Ammon's horn (tissue), 1 donor: ENCODE measurements around the gene H2BK1.

Source experiments
- DNase-seq: peaks from one replicate; pipeline ENCODE4 v3.0.0-alpha.2; 2016; ENCODE audit warnings: low spot score

The H2BK1 gene

DNA sequence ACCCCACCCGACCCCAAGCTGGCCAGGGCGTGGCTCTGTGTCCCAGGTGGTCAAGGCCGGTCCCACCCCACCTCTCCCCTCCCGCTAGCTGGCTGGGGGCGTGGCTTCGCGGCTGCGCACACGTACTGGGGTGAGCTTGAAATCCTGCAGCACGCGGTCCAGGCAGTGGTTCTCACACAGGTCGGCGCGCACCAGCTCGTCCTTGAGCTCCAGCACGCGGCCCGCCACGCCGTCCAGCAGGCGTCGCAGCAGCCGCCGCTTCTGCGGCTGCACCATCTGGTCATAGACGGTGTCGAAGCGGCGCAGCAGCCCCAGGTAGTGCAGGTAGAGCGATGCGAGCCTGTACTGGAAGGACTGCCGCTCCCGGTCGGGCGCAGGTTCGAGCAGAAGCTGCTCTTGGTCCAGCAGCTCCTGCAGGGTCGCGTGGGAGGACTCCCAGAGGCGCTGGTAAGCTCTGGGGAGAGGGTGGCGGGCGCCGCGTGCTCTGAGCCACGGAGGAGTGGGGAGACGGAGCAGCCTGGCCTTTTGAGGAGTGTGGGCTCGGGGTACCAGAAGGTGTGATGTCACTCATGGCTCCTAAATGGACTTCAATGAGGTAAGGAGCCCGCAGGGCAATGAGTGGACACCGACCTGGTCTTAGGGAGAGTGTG is 5.8 kb downstream of the H2BK1 start:
- no peak for DNase-seq

DNA sequence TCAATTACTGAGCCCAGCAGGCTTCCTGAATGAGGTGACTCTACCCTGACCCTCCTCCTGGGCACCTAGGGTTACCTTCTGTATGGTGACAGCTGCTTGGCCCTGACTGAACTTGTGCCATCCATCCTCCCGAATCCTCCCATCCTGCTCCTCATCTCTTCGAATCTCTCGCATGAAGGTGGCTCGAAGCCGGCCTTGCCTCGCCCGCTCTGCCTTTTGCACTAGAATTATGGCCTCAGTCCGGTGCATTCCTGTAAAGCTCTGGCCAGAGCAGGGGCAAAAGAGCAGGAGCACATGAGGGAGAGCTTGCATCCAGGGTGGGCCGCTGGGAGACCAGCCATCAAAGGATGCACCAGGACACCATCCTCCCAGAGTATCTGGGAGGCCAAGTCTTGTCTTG is 7.5 kb downstream of the H2BK1 start:
- DNase-seq = no peak

DNA sequence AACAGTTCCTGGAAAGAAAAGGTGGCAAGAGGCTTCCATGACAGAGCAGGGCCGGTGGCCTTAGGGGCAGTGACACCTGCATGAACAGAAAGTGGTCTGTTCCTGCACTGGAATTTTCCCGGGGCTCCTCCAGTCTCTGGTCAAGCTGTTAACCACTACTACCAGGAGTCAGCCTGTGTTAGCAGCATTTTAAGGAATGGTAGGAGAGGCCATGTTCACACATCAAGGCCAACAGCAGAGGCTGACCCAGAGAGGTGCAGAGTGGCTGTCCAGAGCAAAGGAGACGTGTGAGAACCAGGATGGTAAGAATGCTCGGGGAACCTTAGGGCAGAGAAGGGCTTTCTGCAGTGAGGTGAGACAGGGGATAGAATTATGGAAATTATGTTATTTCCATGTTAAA is 8.5 kb downstream of the H2BK1 start:
- DNase-seq = no peak

DNA sequence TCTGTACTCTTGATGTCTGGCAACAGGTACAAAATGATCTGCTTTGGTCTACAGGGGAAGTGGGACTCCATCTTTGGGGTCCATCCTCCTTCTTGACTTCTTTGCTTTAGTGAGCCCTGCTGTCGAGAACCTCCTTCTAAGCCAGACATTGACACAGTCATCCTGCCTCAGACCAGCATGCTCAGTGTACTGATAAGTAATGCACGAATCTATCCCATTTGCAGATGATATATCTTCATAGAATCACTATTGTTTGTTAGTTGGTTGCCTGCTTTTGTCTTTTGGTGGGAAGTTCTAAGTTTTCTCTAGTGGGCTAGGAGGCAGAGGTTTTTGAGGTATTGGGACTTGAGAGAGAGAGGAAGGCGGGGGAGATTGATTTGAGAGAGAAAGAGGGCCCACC is 8.9 kb downstream of the H2BK1 start:
- no peak for DNase-seq

DNA sequence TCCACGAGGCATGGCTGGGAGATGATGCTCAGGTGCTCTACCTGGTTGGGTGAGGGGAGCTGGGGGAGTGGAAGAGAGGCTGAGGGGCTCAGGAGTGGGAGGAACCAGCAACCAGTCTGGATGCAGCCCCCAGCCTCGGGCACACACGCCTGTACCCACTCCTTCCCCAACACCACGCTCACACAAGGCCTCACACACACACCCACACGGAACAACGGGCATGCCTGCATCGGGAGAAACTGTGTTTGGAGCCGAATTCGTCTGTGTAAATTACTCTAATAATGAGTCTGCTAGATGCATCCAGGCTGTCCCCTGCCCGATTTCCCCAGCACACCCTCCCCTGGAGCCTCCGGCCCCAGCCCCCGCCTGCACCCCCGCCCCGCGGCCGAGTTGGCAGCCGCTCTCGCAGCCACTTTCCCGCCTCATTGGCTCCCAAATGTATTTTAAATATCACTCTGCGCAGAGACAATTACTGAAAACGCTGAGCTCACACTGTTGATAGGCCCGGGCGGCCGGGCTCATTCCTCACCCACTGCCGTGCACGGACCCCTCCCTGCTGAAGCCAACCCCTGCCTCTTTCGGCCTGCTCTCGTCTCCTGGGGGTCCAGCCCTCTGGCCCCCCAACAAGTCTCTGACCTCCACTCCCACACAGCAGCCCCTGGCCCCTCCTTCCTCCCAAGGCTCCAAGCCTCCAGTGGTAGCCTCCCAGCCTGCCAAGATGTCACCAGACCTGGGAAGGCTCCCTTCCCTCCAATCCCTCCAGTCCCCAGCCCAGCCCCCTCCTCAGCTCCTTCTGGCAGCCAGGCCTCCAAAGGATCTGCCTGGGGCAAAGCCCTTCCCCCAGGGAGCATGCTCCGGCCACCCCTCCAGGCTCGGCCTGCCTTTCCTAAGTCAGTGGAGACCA is 11.1 kb downstream of the H2BK1 start:
- DNase-seq = peak; percentile 30

DNA sequence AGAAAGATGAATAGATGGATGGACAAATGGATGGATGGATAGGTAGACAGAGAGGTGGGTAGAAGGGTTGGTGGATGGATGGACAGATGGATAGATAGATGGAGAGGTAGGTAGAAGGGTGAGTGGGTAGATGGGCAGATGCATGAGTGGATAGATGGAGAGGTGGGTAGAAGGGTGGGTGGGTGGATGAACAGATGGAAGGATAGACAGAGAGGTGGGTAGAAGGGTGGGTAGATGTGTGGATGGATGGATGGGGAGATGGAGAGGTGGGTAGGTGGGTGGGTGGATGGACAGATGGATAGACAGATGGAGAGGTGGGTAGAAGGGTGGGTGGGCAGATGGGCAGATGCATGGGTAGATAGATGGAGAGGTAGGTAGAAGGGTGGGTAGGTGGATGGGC is 12.4 kb downstream of the H2BK1 start:
- DNase-seq = no peak

DNA sequence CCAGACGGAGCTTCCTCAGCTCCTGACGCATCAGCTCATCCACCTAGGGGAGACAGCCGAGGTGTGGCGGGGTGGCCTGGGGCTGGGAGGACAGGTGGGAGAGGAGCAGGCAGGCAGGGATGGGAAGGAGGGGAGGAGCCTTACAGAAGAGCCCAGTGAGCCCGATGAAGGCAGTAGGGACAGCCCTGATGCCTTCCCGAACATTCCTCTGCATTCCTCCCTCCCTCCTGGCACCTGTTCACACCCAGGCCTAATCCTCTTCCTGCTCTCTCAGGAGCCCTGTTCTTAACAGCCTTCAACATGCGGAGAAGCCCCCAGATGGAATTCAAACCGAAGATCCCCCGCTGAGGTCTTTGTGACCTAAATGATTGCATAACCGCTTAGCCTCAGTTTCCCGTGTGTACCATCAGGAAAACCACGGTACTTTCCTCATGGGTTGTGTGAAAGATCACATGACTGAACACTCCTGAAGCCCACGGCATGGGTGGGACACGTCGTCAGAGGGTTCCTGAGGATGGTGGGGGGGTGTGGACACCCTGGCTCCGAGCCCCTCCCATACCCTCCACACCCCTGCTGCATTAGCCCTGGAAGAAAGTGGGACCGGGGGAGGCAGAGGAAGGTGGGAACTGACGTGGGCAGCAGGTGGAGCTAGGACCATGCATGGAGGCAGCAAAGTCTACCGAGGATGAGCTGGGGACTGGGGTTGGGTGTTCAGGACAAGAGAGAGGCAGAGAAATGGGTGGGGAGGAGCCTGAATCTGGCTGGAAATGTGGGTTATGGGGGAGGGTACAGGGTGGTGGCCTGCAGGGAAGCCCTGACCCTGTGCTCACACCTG is 14.5 kb downstream of the H2BK1 start:
- DNase-seq = no peak

DNA sequence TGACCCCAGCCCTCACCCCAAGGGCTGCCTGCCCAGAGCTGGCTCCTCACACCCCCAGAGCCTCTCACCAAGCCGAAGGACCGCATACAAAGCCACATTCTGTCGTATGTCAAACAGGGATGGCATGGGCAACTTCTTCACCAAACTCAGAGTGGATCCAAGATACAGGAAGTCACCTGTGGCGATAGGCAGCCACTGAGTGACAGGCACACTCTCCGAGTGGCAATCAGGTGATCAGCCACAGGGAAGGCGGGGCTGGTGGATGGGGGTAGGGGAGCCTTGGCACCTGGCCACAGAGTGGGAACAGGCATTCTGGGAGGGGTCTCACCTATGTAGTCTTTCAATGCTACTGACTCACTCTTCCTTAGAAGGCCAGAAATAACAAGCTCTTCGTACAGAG is 16.1 kb downstream of the H2BK1 start:
- DNase-seq = no peak

DNA sequence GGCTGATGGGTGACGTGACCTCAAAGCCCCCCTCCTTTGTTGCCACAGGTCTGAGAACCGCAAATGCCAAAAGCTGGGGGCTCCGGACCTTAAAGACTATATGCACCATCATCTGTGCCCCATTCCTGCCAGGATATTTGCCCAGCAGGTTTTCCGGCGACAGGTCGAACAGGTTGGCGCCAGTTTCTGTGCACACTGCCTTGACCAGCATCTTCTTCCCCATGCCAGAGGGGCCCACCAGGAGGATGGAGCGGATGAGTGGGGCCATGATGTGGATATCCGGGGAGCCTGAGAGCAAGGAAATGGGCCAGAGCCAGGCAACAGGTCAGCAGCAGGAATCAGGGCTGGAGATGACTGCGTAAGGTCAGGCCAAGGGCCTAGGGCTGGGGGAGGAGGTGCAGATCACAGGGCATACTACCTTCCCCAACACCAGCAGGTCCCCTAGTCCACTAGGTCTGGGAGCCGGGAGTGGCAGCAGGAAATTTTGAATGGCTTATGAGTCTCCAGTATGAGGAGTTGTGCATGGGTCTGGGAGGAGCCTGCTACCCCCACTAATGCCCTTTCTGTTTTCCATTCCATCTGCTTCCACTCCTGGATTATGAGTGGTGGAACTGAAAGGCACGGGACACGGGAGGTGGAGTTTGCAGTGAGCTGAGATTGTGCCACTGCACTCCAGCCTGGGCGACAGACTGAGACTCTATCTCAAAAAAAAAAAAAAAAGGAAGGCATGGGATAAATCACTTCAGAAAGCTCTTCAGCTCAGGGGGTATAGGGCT is 16.9 kb downstream of the H2BK1 start:
- no peak for DNase-seq

DNA sequence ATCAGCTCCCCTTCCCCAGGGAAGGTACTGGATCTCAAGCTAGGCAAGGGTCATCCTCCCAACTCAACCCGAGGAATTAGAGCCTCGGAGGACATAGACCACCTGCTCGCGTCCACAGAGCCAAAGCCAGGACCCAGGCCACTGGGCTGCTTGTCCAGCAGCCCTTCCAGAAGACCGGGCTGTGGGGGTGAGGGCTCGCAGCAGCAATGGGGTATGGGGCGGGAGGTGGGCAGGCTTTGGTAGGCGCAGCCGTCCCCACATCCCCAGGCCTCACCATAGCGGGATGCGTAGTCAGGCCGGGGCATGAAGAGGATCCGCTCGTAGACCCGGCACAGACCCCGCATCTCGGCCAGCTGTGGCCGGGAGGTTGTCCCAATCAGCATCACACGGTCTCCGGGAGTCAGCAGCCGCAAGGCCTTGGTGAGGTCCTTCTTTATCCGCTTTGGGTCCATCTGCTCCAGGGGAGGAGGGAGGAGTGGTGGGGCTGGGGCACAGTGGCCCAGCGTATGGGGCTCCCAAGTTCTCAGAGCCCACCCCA is 18.2 kb downstream of the H2BK1 start:
- no peak for DNase-seq

DNA sequence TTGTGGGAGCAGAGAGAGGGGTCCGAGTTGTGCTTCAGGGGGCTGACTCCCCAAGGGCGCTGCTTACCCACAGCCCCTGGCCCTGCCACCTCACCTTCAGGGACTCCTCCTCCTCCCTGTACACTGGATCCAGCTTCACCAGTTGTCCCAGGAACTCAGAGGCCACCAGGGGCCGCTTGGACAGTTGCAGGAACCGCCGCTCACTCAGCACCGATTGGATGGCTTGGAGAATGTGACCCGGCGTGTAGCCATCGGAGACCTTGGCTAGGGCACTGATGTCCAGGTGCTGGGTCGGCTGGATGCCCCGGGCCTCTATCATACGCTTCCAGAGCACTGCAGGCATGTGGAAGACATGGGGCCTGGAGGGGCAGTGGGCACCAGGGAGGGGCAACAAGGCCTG is 18.7 kb downstream of the H2BK1 start:
- no peak for DNase-seq

DNA sequence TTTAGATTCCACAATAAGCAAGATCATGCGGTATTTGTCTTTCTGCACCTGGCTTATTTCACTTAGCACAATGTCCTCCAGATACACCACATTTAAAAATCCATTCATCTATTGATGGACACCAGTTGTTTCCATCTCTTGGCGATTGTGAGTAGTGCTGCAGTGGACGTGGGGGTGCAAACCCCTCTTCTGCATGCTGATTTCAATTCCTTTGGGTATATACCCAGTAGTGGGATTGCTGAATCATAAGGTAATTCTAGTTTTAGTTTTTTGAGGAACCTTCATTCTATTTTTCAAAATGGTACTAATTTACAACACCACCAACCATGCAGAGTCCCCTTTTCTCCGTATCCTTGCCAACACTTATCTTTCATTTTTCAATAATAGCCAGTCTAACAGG is 21.2 kb downstream of the H2BK1 start:
- DNase-seq = no peak

DNA sequence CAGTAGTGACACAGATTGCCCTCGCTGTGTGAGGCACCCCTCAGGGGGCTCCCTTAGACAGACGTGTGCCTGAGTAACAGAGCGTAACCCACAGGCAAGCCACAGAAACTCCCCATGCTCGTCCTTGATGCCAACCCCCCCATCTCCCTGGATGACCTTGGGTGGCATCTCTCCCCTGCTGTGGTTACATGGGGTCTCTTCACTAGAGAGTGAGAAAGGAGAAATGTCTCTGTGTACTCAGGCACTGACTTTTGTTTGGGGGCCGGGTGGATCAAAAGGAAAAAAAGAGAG is 22.1 kb downstream of the H2BK1 start:
- DNase-seq = no peak

DNA sequence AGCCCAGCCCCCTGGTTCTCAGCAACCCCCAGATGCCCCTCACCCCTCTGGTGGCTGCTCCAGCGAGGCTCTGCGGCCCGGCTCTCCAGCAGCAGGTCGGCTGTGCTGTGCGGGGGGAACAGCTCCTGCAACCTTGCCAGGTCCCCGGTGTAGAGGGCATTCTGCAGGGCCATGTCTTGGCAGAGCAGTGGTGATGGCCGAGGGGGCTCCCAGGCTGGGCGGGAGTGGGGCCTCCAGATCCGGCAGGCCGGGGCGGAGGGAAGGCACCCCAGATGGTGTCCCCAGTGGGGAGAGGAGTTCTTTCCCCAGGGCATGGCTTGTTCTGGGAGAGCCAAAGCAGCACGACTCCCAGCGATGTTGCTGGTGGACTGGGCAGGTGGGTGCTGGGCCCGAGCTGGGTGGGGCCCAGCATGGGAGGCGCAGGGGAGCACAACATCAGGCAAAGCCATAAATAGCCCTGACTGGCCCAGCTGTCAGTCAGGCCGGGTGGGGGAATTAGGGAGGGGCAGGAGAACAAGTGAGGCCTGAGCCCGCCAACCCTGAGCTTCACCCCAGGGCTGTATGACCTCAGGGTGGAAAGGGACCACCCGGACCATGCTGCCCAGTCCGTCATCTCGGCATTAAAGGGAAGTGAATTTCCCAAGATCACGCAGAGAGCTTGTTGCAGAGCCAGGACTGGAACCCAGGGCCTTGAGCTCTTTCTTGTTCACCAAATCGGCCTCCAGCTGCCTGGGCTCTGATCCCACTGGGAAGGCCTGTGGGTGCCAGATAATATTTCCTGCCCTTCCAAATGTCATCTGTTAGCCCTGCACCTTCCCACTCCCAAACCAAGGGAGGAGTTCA is 22.7 kb downstream of the H2BK1 start:
- no peak for DNase-seq

DNA sequence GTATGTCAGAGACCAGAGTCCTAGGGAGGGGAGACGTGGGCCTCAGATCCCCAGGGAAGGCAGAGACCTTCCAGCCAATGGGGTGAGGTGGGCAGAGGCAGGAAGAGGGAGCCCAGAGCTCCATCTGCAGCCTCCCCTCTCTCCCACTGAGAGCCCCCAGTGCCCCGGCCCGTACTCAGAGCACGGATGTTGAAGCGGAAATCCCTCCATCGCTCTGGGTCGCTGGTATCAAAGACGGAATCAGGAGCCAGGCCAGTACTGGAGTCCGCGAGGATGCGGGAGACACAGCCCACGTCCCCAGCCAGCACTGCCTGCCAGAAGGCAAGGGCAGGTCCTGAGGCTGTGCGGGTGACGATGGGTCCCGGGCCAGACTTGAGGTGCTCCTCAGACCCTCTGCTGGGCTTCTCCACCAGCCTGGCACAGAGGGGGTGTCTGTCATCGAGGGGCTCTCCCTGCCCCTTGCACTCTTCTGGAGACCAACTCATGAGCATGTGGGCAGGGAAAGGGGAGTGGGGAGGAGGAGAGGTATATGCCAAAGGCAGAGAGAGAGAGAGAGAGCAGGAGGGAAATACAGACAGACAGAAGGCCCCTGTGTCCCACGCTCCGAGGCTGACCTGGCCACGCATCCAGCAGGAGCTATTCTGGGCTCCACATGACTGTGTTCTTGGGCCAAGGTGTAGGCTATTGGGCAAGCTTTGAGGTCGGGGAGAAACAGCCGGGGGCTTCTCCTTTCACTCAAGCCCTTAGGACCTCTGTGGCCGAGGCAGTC is 23.5 kb downstream of the H2BK1 start, which contains the start of gene ASB10:
Gene ASB10, minus strand, starts transcription at position 611 of the 769 bp plus-strand sequence. Its CDS starts 120 bp downstream, at position 491.
- no peak for DNase-seq

DNA sequence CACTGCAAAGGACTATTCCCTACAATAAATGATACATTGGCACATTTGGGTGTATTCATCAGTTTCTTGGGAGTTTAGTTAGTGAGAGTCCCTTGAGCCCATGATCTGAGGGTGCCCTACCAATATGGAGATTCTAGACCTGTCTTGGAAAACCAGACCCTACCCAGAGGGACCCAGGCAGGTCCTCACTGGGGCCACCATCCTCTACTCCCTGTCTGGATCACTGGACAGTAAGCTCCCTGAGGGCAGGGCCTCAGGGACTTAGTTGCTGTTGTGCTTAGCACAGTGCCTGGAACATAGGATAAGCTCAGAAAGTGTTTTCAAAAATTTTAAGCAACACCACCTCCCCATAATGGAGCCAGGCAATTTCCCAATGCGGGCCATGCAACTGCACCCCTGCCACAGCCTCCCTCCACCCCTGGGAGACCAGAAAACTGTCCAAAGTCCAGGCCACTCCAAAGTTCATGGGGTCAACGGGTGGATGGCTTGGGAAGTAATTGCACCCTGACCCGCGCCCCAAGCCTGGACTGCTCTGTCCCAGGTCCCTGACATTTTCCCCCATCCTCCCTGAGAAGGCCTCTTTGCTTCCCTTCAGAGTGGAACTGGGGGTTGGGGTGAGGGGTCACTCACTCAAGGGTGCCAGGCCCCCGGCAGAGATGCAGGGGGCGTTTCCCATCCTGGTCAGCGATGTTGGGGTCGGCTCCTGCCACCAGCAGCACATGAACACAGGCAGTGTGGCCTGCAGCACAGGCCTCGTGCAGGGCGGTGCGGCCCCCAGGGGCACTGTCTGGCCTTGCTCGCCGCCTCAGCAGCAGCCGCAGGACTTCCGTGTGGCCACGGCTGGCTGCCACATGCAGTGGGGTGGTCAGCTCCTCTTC is 24.3 kb downstream of the H2BK1 start:
- no peak for DNase-seq

DNA sequence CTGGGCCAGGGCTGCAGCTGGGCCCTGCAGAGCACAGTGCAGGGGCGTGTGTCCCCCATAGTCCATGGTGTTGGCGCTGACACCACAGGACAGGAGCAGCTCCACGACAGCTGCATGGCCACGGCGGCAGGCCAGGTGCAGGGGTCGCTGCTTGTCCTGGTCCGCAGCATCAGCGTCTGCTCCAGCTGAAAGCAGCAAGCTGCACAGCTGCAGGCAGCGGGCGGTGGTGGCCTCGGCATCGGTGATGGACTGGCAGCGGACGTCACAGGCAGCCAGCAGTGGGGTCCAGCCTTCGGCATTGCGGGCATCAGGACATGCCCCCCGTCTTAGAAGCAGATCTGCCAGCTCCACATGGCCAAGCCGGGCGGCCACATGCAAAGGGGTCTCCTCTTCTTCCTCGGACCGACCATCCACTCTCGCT is 29.3 kb downstream of the H2BK1 start:
- no peak for DNase-seq

DNA sequence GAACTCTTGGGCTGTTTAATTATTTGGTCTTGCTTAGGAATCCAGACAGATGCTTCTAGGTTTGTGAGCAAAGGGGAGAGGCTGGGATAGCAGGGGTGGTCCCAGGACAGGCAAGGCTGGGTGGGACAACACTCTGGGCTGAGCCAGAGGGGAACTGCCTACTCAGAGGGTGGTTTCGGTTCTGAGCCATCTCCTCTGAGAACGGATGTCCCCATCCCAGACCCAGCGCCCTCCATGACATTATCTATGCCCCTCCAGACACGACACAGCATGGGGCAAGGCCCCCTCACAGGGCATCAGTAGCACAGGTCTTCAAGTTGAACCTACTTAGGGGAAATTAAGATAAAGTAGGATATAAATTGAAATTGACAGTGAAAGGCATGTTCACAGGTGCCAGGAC is 30.3 kb downstream of the H2BK1 start:
- no peak for DNase-seq

DNA sequence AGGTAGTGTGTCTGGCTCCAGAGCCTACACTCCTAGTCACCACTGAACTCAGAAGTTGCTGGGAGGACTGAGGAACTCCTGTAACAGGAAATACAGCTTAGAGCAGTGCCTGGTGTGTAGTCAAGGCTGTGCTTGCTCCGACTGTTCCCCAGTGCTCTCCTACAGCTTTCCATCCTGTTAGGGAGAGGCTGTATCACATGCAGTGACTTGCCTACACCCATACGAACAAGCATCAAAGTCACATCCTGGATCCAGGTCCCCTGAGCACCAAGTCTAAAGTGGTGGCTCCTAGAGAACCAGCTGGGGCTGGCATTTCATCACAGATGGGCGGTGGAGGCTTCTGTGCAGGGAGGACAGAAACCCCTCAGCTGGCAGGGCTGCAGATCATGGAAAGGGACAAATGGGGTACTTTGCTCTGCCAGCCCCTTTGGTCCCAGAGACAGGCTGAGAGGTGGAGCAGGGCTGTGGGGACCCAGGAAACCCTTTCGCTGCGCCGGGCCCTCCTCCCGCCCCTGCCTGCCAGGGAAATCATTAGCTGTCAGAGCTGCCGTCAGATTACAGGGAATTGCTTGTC is 30.9 kb downstream of the H2BK1 start:
- no peak for DNase-seq
